GM12801 (cell line): ENCODE results near the gene MATR3.

Experiments
- CTCF ChIP-seq: IDR thresholded peaks from one replicate; pipeline ENCODE4 v1.5.1; 2011; ENCODE audit warnings: control low read depth; ENCODE audit not compliant: insufficient read length; ENCODE audit errors: extremely low read depth

Gene MATR3

GRCh38 chr5:139273572-139274289 lies 19.8 kb upstream of the MATR3 start:
- TF ChIP-seq CTCF, result no peak

GRCh38 chr5:139275536-139275935 lies 18.0 kb upstream of the MATR3 start:
- no peak for TF ChIP-seq CTCF

- no peak for TF ChIP-seq CTCF
Observed at GRCh38 chr5:139275956-139276355, 17.6 kb upstream of the MATR3 start.

GRCh38 chr5:139276426-139276825 lies 17.1 kb upstream of the MATR3 start:
- no peak for TF ChIP-seq CTCF

- TF ChIP-seq CTCF, result no peak
Observed at GRCh38 chr5:139277171-139277570, 16.4 kb upstream of the MATR3 start.

- no peak for TF ChIP-seq CTCF
Observed at GRCh38 chr5:139278540-139279274, 14.8 kb upstream of the MATR3 start.

GRCh38 chr5:139282197-139282557 lies 11.4 kb upstream of the MATR3 start:
- TF ChIP-seq CTCF, result no peak
